ENCODE data around the gene L3MBTL4. TPM values are rescaled to one million over a fixed set of nuclear protein-coding genes. Genes with fewer than 3 reads are reported as not detected.

Gene L3MBTL4
- total and polyA plus RNA-seq, 9 of the 15 experiments (the other 6 are each of a cell fraction or from before 2014, with no cell fraction given) = not detected

GRCh38 chr18:5967007-5967406 is 447.7 kb downstream of the L3MBTL4 start:
- 7% methylated on average over 8 of the region's 8 CpGs for WGBS (ENCODE audit: insufficient coverage, low coverage, missing lambda C conversion rate)
- ATAC-seq = no peak
- TF ChIP-seq TARDBP (IDR thresholded peaks at IDR 0.05) = no peak
- TF ChIP-seq NFIC (IDR thresholded peaks at IDR 0.05) = no peak
- no peak for TF ChIP-seq FOXK2 (conservative IDR thresholded peaks at IDR 0.05 in 1 of 2, IDR thresholded peaks at IDR 0.05 in 1 of 2; ENCODE audit: low read depth in 2 of 2)
- no peak for TF ChIP-seq PRDM10 (IDR thresholded peaks at IDR 0.05; ENCODE audit: partially characterized antibody)
- no peak for TF ChIP-seq MTA2 (IDR thresholded peaks at IDR 0.05; ENCODE audit: low read depth)
- no peak for TF ChIP-seq DDX20 (tag; IDR thresholded peaks at IDR 0.05; ENCODE audit: low read depth)
- TF ChIP-seq HDAC6 (IDR thresholded peaks at IDR 0.05; ENCODE audit: low read depth, low read length) = no peak
- no peak for TF ChIP-seq MYNN (IDR thresholded peaks at IDR 0.05)
- no peak for TF ChIP-seq MYNN (CRISPR knock-in tag; IDR thresholded peaks at IDR 0.05)
- no peak for TF ChIP-seq ARID4B (CRISPR knock-in tag; IDR thresholded peaks at IDR 0.05)
- TF ChIP-seq ZBTB43 (CRISPR knock-in tag; IDR thresholded peaks at IDR 0.05) = no peak
- TF ChIP-seq SRSF1 (IDR thresholded peaks at IDR 0.05; ENCODE audit: low read depth, low read length) = no peak
- no peak for TF ChIP-seq NELFE (IDR thresholded peaks at IDR 0.05; ENCODE audit: insufficient read depth, insufficient read length)

More at GRCh38 chr18:5967007-5967406, 447.7 kb downstream of the L3MBTL4 start:
- no peaks in the 10 kb centered on the region for H3K9me1 ChIP-seq (ENCODE audit: control insufficient read depth, insufficient read depth, low read length)
- H3K79me2 ChIP-seq (ENCODE audit: control insufficient read depth, insufficient read depth, low read length) = no peaks in the 10 kb centered on the region
- no peaks in the 10 kb centered on the region for H3K4me1 ChIP-seq (replicated peaks in 1 of 2; ENCODE audit: control insufficient read depth in 2 of 2, insufficient read depth in 2 of 2, low read length in 2 of 2)
- H3K36me3 ChIP-seq (ENCODE audit: control insufficient read depth, insufficient read depth, low read length) = no peaks in the 10 kb centered on the region
- H3K27me3 ChIP-seq (ENCODE audit: control insufficient read depth in 2 of 2, insufficient read depth in 2 of 2, low read length in 2 of 2) = no peaks in the 10 kb centered on the region
- CTCF ChIA-PET (ENCODE audit: low intra/inter-chr PET ratio) = no interaction called here
- no peak overlapping the region for H3K9ac ChIP-seq (ENCODE audit: insufficient read depth in 1 of 2, low read depth in 2 of 2, low read length in 2 of 2)
- BruUV-seq (replicated peaks) = no TSS peak
- no peak for DNase-seq (ENCODE audit: extremely low read depth in 1 of 4, low spot score in 3 of 4)
- H3K4me3 ChIP-seq = no peak overlapping the region
- no peak overlapping the region for H2AFZ ChIP-seq (ENCODE audit: low read depth, low read length)
- FAIRE-seq = no peak
- H3K27ac ChIP-seq (ENCODE audit: extremely low read depth, low read depth, low read length) = no peak overlapping the region
- no peaks in the 10 kb centered on the region for H3K9me3 ChIP-seq (replicated peaks; ENCODE audit: control insufficient read depth, insufficient read depth, low read depth, low read length)
- no peak overlapping the region for H3K4me2 ChIP-seq (ENCODE audit: insufficient read depth, low read length)
- in situ Hi-C loops (cut with MboI) (no loop called here), intact Hi-C loops (cut with micrococcal nuclease) (no loop called here)
- POLR2A ChIA-PET = interaction anchor here (0.8 kb wide), 1 partner anchor 10 kb away, joined by 3 read pairs; no protein-coding TSS in a partner anchor
- no peaks in the 10 kb centered on the region for H4K20me1 ChIP-seq (replicated peaks; ENCODE audit: control insufficient read depth, insufficient read depth, low read length)

All from K562 (cell line).